GM23248 (cell line): ENCODE measurements around the gene PRDM10.

Experiments used
- EZH2 ChIP-seq: fragments of 200-600 bp; sonication (generic); IDR thresholded peaks from 2 replicates; pipeline ENCODE4 v1.6.1; 2018; ENCODE audit warnings: antibody characterized with exemption, mild to moderate bottlenecking; ENCODE audit not compliant: insufficient read depth, poor library complexity, severe bottlenecking
- EZH2phosphoT487 ChIP-seq: fragments of 200-600 bp; sonication (generic); IDR thresholded peaks from 2 replicates; pipeline ENCODE4 v1.6.1; 2018; ENCODE audit warnings: antibody characterized with exemption, moderate library complexity, mild to moderate bottlenecking, low read depth; ENCODE audit not compliant: insufficient read depth

DNA sequence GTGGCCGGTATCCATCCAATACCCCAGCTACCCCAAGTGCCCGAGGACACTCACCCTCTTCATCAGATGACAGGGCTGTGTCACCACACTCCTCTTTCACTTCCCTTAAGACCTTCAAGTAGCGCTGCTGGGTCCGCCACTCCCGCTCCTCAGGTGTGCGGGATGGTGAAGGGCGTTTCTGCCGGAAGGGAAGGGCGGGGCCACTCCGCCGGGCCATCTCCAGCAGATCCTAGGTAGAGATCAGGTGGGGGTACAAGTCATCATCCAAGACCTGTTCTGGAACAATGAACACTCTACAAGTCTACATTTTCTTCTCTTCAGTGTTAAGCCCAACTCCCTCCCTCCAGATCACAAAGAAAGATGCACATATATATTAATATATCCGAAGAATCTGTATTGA lies 117.3 kb downstream of the PRDM10 start:
- TF ChIP-seq EZH2phosphoT487 (no peak), EZH2 (no peak)
